ENCODE results near the gene TMCC1. TPM values are rescaled to one million over a fixed set of nuclear protein-coding genes. Genes with fewer than 3 reads are reported as not detected.
A peak's percentile ranks its signal among the peaks of the same experiment; 100 is the strongest.

The TMCC1 gene
- total RNA-seq, 1 experiment from 2014 or later: 6.2 TPM

GRCh38 chr3:129656659-129657247, 236.8 kb downstream of the TMCC1 start:
- CTCF ChIA-PET: interaction anchor here (0.6 kb wide), 1 partner anchor 152 kb away, joined by 3 read pairs; no protein-coding TSS in a partner anchor
- no peaks in the 10 kb centered on the region for H3K9me2 ChIP-seq (replicated peaks; ENCODE audit: low read length)
- H3K27ac ChIP-seq (ENCODE audit: low read length): no peak overlapping the region
- POLR2A ChIA-PET (ENCODE audit: unreplicated experiment): no interaction called here
- peaks cover 62% of the 10 kb centered on the region for H3K79me2 ChIP-seq (ENCODE audit: low read length)
- DNase-seq (no peak), ATAC-seq (no peak)
- H3K36me3 ChIP-seq (ENCODE audit: low read depth, low read length): peaks cover 5% of the 10 kb centered on the region; the same call in 1 of the 2 replicates
- H2AFZ ChIP-seq (ENCODE audit: low read length): no peak overlapping the region
- intact Hi-C loops (cut with micrococcal nuclease): no loop called here
- H3K9ac ChIP-seq (ENCODE audit: low read length): no peak overlapping the region
- peaks cover 6% of the 10 kb centered on the region for H3F3A ChIP-seq (ENCODE audit: low read length, unreplicated experiment)
- H3K4me1 ChIP-seq (ENCODE audit: insufficient read depth, low read length): peaks cover 48% of the 10 kb centered on the region
- peak overlapping the region; percentile 5; the same call in 1 of the 2 replicates for H3K4me2 ChIP-seq (ENCODE audit: low read length)
- no peak for TF ChIP-seq EZH2phosphoT487 (IDR thresholded peaks at IDR 0.05; ENCODE audit: borderline replicate concordance, low read length)
- TF ChIP-seq EZH2 (IDR thresholded peaks at IDR 0.05; ENCODE audit: low read length, unreplicated experiment): no peak
- TF ChIP-seq, protein P1, sequence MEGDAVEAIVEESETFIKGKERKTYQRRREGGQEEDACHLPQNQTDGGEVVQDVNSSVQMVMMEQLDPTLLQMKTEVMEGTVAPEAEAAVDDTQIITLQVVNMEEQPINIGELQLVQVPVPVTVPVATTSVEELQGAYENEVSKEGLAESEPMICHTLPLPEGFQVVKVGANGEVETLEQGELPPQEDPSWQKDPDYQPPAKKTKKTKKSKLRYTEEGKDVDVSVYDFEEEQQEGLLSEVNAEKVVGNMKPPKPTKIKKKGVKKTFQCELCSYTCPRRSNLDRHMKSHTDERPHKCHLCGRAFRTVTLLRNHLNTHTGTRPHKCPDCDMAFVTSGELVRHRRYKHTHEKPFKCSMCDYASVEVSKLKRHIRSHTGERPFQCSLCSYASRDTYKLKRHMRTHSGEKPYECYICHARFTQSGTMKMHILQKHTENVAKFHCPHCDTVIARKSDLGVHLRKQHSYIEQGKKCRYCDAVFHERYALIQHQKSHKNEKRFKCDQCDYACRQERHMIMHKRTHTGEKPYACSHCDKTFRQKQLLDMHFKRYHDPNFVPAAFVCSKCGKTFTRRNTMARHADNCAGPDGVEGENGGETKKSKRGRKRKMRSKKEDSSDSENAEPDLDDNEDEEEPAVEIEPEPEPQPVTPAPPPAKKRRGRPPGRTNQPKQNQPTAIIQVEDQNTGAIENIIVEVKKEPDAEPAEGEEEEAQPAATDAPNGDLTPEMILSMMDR (conservative IDR thresholded peaks at IDR 0.05; ENCODE audit: low read depth, low read length): no peak
- no peaks in the 10 kb centered on the region for H4K20me1 ChIP-seq (ENCODE audit: low read length)
- no peaks in the 10 kb centered on the region for H3K9me3 ChIP-seq (ENCODE audit: low read length)
- BruUV-seq (replicated peaks): no TSS peak
- H3K4me3 ChIP-seq (ENCODE audit: low read length): no peak overlapping the region
- H3K27me3 ChIP-seq (ENCODE audit: low read length): no peaks in the 10 kb centered on the region

- Histone ChIP-seq H3K9me3 (ENCODE audit: low read length) (no peaks in the 10 kb centered on the region), H3K36me3 (ENCODE audit: low read depth, low read length) (peaks cover 5% of the 10 kb centered on the region; the same call in 1 of the 2 replicates), H3K79me2 (ENCODE audit: low read length) (peaks cover 52% of the 10 kb centered on the region), H3K4me2 (ENCODE audit: low read length) (no peak overlapping the region), H3K9ac (ENCODE audit: low read length) (no peak overlapping the region), H3K9me2 (replicated peaks; ENCODE audit: low read length) (no peaks in the 10 kb centered on the region), H2AFZ (ENCODE audit: low read length) (no peak overlapping the region), H3K4me3 (ENCODE audit: low read length) (no peak overlapping the region), H3K27me3 (ENCODE audit: low read length) (no peaks in the 10 kb centered on the region), H3K4me1 (ENCODE audit: insufficient read depth, low read length) (peaks cover 51% of the 10 kb centered on the region), H3F3A (ENCODE audit: low read length, unreplicated experiment) (peaks cover 6% of the 10 kb centered on the region), H3K27ac (ENCODE audit: low read length) (no peak overlapping the region), H4K20me1 (ENCODE audit: low read length) (no peaks in the 10 kb centered on the region)
- intact Hi-C loops (cut with micrococcal nuclease): no loop called here
- DNase-seq (no peak), ATAC-seq (no peak)
- BruUV-seq (replicated peaks): no TSS peak
- ChIA-PET POLR2A (ENCODE audit: unreplicated experiment) (no interaction called here), CTCF (no interaction called here)
- TF ChIP-seq, protein P1 (conservative IDR thresholded peaks at IDR 0.05; ENCODE audit: low read depth, low read length): no peak
- TF ChIP-seq EZH2 (IDR thresholded peaks at IDR 0.05; ENCODE audit: low read length, unreplicated experiment) (no peak), EZH2phosphoT487 (IDR thresholded peaks at IDR 0.05; ENCODE audit: borderline replicate concordance, low read length) (no peak)
These were observed 238.2 kb downstream of the TMCC1 start for GRCh38 chr3:129655291-129655700.

GRCh38 chr3:129654131-129654530, 239.4 kb downstream of the TMCC1 start:
- no peaks in the 10 kb centered on the region for H3K9me3 ChIP-seq (ENCODE audit: low read length)
- no peaks in the 10 kb centered on the region for H3K9me2 ChIP-seq (replicated peaks; ENCODE audit: low read length)
- TF ChIP-seq EZH2 (IDR thresholded peaks at IDR 0.05; ENCODE audit: low read length, unreplicated experiment) (no peak), EZH2phosphoT487 (IDR thresholded peaks at IDR 0.05; ENCODE audit: borderline replicate concordance, low read length) (no peak)
- TF ChIP-seq, protein P1 (conservative IDR thresholded peaks at IDR 0.05; ENCODE audit: low read depth, low read length): no peak
- H4K20me1 ChIP-seq (ENCODE audit: low read length): no peaks in the 10 kb centered on the region
- no TSS peak for BruUV-seq (replicated peaks)
- peaks cover 6% of the 10 kb centered on the region for H3F3A ChIP-seq (ENCODE audit: low read length, unreplicated experiment)
- intact Hi-C loops (cut with micrococcal nuclease): loop anchor here (5.0 kb wide), 1 partner anchor 103 kb away; no protein-coding TSS in a partner anchor
- H3K79me2 ChIP-seq (ENCODE audit: low read length): peaks cover 41% of the 10 kb centered on the region
- no peak overlapping the region for H2AFZ ChIP-seq (ENCODE audit: low read length)
- no peak overlapping the region for H3K9ac ChIP-seq (ENCODE audit: low read length)
- H3K36me3 ChIP-seq (ENCODE audit: low read depth, low read length): peaks cover 5% of the 10 kb centered on the region; the same call in 1 of the 2 replicates
- ATAC-seq: no peak
- DNase-seq: no peak
- H3K4me2 ChIP-seq (ENCODE audit: low read length): no peak overlapping the region
- H3K27me3 ChIP-seq (ENCODE audit: low read length): no peaks in the 10 kb centered on the region
- H3K4me3 ChIP-seq (ENCODE audit: low read length): no peak overlapping the region
- H3K27ac ChIP-seq (ENCODE audit: low read length): no peak overlapping the region
- ChIA-PET CTCF (no interaction called here), POLR2A (ENCODE audit: unreplicated experiment) (no interaction called here)
- peaks cover 57% of the 10 kb centered on the region for H3K4me1 ChIP-seq (ENCODE audit: insufficient read depth, low read length)
